Astrocyte (in vitro differentiated cells and primary cell): ENCODE data around the gene NTSR1. TPM values are rescaled to one million over a fixed set of nuclear protein-coding genes. Genes with fewer than 3 reads are reported as not detected.

Experiments
- DNase-seq: peaks from one replicate; pipeline ENCODE4 v3.0.0-alpha.2; 2010; ENCODE audit warnings: low read depth
- FAIRE-seq: peaks from 2 replicates; lab custom pipeline; 2011; peaks lifted over from hg19 to GRCh38; lab: Jason Lieb, UNC
- H2AFZ ChIP-seq: 2 replicates; pipeline ENCODE4 v1.6.0; 2012; ENCODE audit warnings: low read depth, low read length, inconsistent platforms
- H3K27ac ChIP-seq: 2 replicates; pipeline ENCODE4 v1.5.1; 2011; ENCODE audit warnings: low read depth, low read length, inconsistent platforms
- H3K27me3 ChIP-seq: 2 replicates; pipeline ENCODE4 v1.6.0; 2011; ENCODE audit warnings: low read length, inconsistent platforms; ENCODE audit not compliant: insufficient read depth
- H3K36me3 ChIP-seq: 2 replicates; pipeline ENCODE4 v1.5.1; 2011; ENCODE audit warnings: low read length, inconsistent platforms; ENCODE audit not compliant: insufficient read depth
- H3K4me1 ChIP-seq: 2 replicates; pipeline ENCODE4 v1.5.1; 2011; ENCODE audit warnings: low read length, inconsistent platforms; ENCODE audit not compliant: insufficient read depth
- H3K4me2 ChIP-seq: 2 replicates; pipeline ENCODE4 v1.6.0; 2012; ENCODE audit warnings: low read length, inconsistent platforms
- H3K4me3 ChIP-seq: 2 replicates; pipeline ENCODE4 v1.5.1; 2011; ENCODE audit warnings: low read depth, mild to moderate bottlenecking, low read length, inconsistent platforms; ENCODE audit not compliant: insufficient read depth
- H3K79me2 ChIP-seq: 2 replicates; pipeline ENCODE4 v1.6.0; 2012; ENCODE audit warnings: mild to moderate bottlenecking, low read length, inconsistent platforms; ENCODE audit not compliant: insufficient read depth
- H3K9ac ChIP-seq: 2 replicates; pipeline ENCODE4 v1.6.0; 2012; ENCODE audit warnings: mild to moderate bottlenecking, low read length, inconsistent platforms
- H3K9me3 ChIP-seq: 2 replicates; pipeline ENCODE4 v1.5.1; 2012; ENCODE audit warnings: low read depth, mild to moderate bottlenecking, low read length, inconsistent platforms; ENCODE audit not compliant: insufficient read depth
- H4K20me1 ChIP-seq: 2 replicates; pipeline ENCODE4 v1.6.0; 2012; ENCODE audit warnings: low read length, inconsistent platforms; ENCODE audit not compliant: insufficient read depth
- H3K27ac Mint-ChIP-seq: one replicate; pipeline ENCODE4 v1.8.0; 2021; ENCODE audit warnings: mild to moderate bottlenecking, mixed read lengths; ENCODE audit not compliant: unreplicated experiment
- H3K27me3 Mint-ChIP-seq: one replicate; pipeline ENCODE4 v1.8.0; 2021; ENCODE audit warnings: low read depth, mixed read lengths; ENCODE audit not compliant: unreplicated experiment
- H3K36me3 Mint-ChIP-seq: one replicate; pipeline ENCODE4 v1.8.0; 2021; ENCODE audit warnings: low read depth, mixed read lengths; ENCODE audit not compliant: unreplicated experiment
- H3K4me1 Mint-ChIP-seq: one replicate; pipeline ENCODE4 v1.8.0; 2021; ENCODE audit warnings: low read depth, mixed read lengths; ENCODE audit not compliant: unreplicated experiment
- H3K4me3 Mint-ChIP-seq: one replicate; pipeline ENCODE4 v1.8.0; 2021; ENCODE audit warnings: mild to moderate bottlenecking, moderate library complexity, mixed read lengths; ENCODE audit not compliant: unreplicated experiment
- H3K9me3 Mint-ChIP-seq: one replicate; pipeline ENCODE4 v1.8.0; 2021; ENCODE audit warnings: mild to moderate bottlenecking, mixed read lengths; ENCODE audit not compliant: unreplicated experiment
- EZH2 ChIP-seq: IDR thresholded peaks from 2 replicates; pipeline ENCODE4 v1.6.1; 2012; ENCODE audit warnings: mild to moderate bottlenecking, low read length, inconsistent platforms; ENCODE audit not compliant: insufficient read depth
- total RNA-seq: library from RNA; stranded (reverse); gene quantifications from 2 replicates; pipeline ENCODE4 v1.2.1, GENCODE V29; 2021
- TF ChIP-seq, protein P1 (sequence below): IDR thresholded peaks from 2 replicates; pipeline ENCODE4 v1.5.1; 2011; ENCODE audit warnings: low read depth, mild to moderate bottlenecking, inconsistent platforms, low read length, moderate library complexity; ENCODE audit not compliant: insufficient read depth

NTSR1 gene
- total RNA-seq, 1 donor from 2014 or later: 0.16 TPM

DNA sequence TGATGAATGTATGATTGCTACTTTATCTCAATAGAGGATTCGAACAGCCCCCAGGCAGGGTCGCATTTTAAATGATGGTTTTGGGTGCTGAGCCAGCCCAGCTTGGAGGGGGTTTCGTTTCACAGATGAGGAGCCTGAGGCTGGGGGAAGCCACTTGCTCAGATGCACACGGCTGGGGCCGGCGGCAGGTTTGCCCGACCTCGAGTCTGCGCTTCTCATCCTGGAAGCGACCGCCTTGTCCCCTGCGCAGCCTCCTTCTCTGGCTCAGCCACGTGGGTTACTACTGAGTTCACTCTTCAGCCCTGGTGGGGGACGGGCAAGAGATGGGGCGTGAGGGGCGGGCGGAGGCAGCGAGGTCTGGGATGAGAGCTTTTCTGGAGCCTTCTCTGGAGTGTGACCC is 25.3 kb downstream of the NTSR1 start:
- Mint-ChIP-seq H3K27ac (no peak overlapping the region), H3K36me3 (no peaks in the 10 kb centered on the region), H3K4me1 (peaks cover 10% of the 10 kb centered on the region), H3K27me3 (peaks cover 55% of the 10 kb centered on the region), H3K9me3 (peaks cover 4% of the 10 kb centered on the region), H3K4me3 (no peak overlapping the region)
- no peak overlapping the region for H3K9ac ChIP-seq
- no peak overlapping the region for H2AFZ ChIP-seq
- peaks cover 11% of the 10 kb centered on the region for H3K27me3 ChIP-seq
- DNase-seq (no peak), FAIRE-seq (no peak)
- no peak overlapping the region for H3K4me2 ChIP-seq
- H3K27ac ChIP-seq: no peak overlapping the region
- TF ChIP-seq, protein P1, sequence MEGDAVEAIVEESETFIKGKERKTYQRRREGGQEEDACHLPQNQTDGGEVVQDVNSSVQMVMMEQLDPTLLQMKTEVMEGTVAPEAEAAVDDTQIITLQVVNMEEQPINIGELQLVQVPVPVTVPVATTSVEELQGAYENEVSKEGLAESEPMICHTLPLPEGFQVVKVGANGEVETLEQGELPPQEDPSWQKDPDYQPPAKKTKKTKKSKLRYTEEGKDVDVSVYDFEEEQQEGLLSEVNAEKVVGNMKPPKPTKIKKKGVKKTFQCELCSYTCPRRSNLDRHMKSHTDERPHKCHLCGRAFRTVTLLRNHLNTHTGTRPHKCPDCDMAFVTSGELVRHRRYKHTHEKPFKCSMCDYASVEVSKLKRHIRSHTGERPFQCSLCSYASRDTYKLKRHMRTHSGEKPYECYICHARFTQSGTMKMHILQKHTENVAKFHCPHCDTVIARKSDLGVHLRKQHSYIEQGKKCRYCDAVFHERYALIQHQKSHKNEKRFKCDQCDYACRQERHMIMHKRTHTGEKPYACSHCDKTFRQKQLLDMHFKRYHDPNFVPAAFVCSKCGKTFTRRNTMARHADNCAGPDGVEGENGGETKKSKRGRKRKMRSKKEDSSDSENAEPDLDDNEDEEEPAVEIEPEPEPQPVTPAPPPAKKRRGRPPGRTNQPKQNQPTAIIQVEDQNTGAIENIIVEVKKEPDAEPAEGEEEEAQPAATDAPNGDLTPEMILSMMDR: no peak
- TF ChIP-seq EZH2: no peak
- peaks cover 14% of the 10 kb centered on the region for H3K4me1 ChIP-seq
- H3K9me3 ChIP-seq: no peaks in the 10 kb centered on the region
- no peak overlapping the region for H3K4me3 ChIP-seq
- no peaks in the 10 kb centered on the region for H4K20me1 ChIP-seq
- H3K36me3 ChIP-seq: no peaks in the 10 kb centered on the region
- no peaks in the 10 kb centered on the region for H3K79me2 ChIP-seq

DNA sequence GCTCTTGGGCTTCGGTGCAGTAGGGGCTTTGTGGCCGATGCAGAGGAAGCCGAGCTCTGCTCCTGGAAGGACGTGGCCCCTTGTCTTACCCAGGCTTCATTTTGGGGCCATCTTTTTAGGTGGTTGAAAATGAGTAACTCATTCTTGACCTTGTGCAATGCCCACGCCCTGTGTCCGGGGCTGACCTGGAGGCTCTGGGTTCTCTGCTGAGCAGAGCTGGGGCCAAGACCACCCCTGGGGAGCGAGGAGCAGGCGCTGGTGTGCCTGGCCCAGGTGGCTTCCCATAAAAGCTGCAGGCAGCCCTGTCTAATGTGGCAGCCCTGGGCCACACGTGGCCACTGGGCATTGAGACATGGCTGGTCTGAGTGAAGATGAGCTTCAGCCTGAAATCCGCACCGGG is 25.7 kb downstream of the NTSR1 start:
- H4K20me1 ChIP-seq: no peaks in the 10 kb centered on the region
- no peaks in the 10 kb centered on the region for H3K79me2 ChIP-seq
- DNase-seq (no peak), FAIRE-seq (no peak)
- no peak overlapping the region for H3K4me3 Mint-ChIP-seq
- no peak overlapping the region for H3K9ac ChIP-seq
- peaks cover 19% of the 10 kb centered on the region for H3K4me1 ChIP-seq
- H3K27me3 Mint-ChIP-seq: peaks cover 51% of the 10 kb centered on the region
- H3K9me3 ChIP-seq: no peaks in the 10 kb centered on the region
- no peak overlapping the region for H3K27ac Mint-ChIP-seq
- peaks cover 10% of the 10 kb centered on the region for H3K4me1 Mint-ChIP-seq
- peaks cover 4% of the 10 kb centered on the region for H3K9me3 Mint-ChIP-seq
- no peaks in the 10 kb centered on the region for H3K36me3 Mint-ChIP-seq
- no peak overlapping the region for H3K4me2 ChIP-seq
- H3K27ac ChIP-seq: no peak overlapping the region
- no peaks in the 10 kb centered on the region for H3K36me3 ChIP-seq
- peaks cover 11% of the 10 kb centered on the region for H3K27me3 ChIP-seq
- no peak for TF ChIP-seq EZH2
- TF ChIP-seq, protein P1: no peak
- no peak overlapping the region for H2AFZ ChIP-seq
- H3K4me3 ChIP-seq: no peak overlapping the region

- H3K4me2 ChIP-seq: no peak overlapping the region
- H3K4me1 ChIP-seq: peaks cover 24% of the 10 kb centered on the region
- Mint-ChIP-seq H3K27me3 (peaks cover 48% of the 10 kb centered on the region), H3K9me3 (peaks cover 4% of the 10 kb centered on the region), H3K36me3 (no peaks in the 10 kb centered on the region), H3K27ac (no peak overlapping the region), H3K4me1 (peaks cover 12% of the 10 kb centered on the region), H3K4me3 (no peak overlapping the region)
- H2AFZ ChIP-seq: no peak overlapping the region
- H3K9ac ChIP-seq: no peak overlapping the region
- DNase-seq (no peak), FAIRE-seq (no peak)
- H3K36me3 ChIP-seq: no peaks in the 10 kb centered on the region
- peaks cover 11% of the 10 kb centered on the region for H3K27me3 ChIP-seq
- H3K4me3 ChIP-seq: no peak overlapping the region
- TF ChIP-seq, protein P1: no peak
- TF ChIP-seq EZH2: no peak
- H3K79me2 ChIP-seq: no peaks in the 10 kb centered on the region
- H4K20me1 ChIP-seq: no peaks in the 10 kb centered on the region
- H3K27ac ChIP-seq: no peak overlapping the region
- no peaks in the 10 kb centered on the region for H3K9me3 ChIP-seq
These were observed 26.2 kb downstream of the NTSR1 start for GRCh38 chr20:62734881-62735280.
